GM18507 (cell line): ENCODE measurements around the gene MLYCD.

Experiments
- DNase-seq: peaks from one replicate; pipeline ENCODE4 v3.0.0; 2011; ENCODE audit warnings: low read depth; ENCODE audit not compliant: insufficient read length; ENCODE audit errors: extremely low spot score
- FAIRE-seq: peaks from 2 replicates; lab custom pipeline; 2011; peaks lifted over from hg19 to GRCh38; lab: Jason Lieb, UNC

MLYCD gene

GRCh38 chr16:83898463-83899271, at the start of gene MLYCD:
MLYCD (plus strand) TSS chr16:83899115; CDS start chr16:83899145, 30 bp downstream.
- DNase-seq (peak; percentile 92), FAIRE-seq (peak; percentile 58)

- FAIRE-seq (no peak), DNase-seq (no peak)
Measured at GRCh38 chr16:83849421-83849820, 49.5 kb upstream of the MLYCD start.

GRCh38 chr16:83850947-83851346, 48.0 kb upstream of the MLYCD start:
- DNase-seq (no peak), FAIRE-seq (no peak)

GRCh38 chr16:83851473-83851872, 47.4 kb upstream of the MLYCD start:
- DNase-seq (no peak), FAIRE-seq (no peak)

DNA sequence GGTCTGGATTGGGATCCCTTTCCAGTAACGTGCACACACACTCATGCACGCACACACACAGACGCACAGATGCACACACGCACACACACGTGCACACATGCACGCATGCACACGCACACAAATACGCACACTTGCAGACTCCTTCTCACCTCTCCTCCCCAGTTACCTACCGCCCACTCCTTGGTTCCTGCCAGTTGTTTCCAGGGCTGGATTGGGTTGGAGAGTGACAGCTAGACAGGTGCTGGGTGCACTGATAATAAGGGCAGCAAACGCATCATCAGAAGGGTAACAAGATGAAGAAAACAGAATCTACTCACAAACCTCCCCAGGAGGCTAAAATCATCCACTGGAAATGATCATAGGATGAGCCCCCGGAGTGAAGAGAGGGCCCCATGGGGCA, 46.1 kb upstream of the MLYCD start:
- no peak for DNase-seq
- FAIRE-seq: no peak

GRCh38 chr16:83853834-83854233, 45.1 kb upstream of the MLYCD start:
- no peak for FAIRE-seq

DNA sequence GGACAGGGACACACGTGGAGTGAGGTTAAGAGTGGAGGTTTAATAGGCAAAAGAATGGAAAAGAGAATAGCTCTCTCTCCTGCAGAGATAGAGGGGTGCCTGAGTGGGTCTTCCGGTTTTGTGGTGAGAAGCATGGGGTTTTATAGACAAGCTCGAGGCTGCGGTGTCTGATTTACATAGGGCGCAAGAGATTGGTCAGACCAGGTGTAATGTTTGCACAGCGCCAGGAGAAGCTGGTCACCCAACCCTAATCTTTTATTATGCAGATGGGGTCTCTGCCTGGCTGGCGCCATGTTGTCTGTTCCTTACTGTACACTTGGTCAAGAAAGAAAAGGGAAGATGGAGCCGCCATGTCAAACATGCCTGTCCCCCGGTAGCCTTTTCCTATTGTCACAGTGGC, 44.5 kb upstream of the MLYCD start:
- no peak for DNase-seq
- FAIRE-seq: no peak

More at GRCh38 chr16:83853834-83854233, 45.1 kb upstream of the MLYCD start:
- DNase-seq: no peak

DNA sequence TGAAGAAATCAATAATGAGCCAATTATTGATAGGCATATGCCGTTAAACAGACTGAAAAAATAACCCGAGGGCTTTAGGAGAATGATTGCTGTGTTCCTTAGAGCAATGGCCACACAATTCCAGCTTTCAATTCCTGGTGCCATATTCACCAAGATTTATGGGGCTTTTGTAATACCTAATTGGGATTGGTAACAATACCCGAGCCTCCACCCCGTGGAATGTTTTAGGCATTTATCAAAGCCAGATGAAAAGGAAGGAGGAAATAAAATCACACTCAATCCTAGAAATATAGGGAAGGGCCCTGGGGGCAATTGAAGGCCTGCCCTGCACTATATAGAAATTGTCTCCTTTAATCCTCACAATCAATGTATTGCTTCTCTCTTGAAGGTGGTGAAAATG, 42.1 kb upstream of the MLYCD start:
- no peak for FAIRE-seq
- no peak for DNase-seq

GRCh38 chr16:83859265-83859664, 39.6 kb upstream of the MLYCD start:
- no peak for DNase-seq
- no peak for FAIRE-seq

DNA sequence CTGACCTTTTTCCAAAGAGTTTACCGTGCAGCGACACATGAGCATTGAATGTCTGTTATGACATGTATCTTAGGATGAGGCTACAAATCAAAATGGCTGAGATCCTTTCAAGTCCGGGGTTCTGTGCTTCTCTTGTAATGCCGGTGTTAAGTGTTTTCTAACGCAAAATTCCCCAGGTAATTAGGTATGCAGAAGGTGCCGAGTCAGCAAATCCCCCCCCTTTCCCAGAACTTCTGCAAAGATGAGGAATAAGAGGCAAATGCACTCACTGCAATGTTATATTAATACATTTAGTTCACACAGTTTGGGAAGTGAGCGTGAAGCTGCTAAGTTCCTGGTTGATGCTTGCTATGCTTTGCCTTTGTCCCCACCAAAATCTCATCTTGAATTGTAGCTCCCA, 36.3 kb upstream of the MLYCD start:
- FAIRE-seq (no peak), DNase-seq (no peak)

DNA sequence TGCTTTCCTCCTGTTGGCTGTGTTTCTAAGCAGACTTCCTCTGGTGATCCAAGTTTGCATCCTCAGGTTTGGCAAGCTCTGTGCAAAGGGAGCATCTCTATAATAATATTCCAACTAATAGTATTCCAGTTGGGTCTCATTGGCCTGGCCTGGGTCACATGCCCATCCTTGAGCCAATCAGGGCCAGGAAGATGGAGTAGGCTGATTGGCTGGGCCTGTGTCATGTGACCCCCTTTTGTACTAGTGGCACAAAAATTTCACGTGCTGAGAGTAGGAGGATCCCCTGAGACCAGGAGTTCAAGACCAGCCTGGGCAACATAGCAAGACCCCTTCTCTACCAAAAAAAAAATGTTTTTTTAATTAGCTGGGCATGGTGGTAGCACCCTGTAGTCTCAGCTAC, 35.2 kb upstream of the MLYCD start:
- DNase-seq (no peak), FAIRE-seq (no peak)

GRCh38 chr16:83870830-83871229, 28.1 kb upstream of the MLYCD start:
- FAIRE-seq: no peak

GRCh38 chr16:83878838-83879237, 20.1 kb upstream of the MLYCD start:
- FAIRE-seq (no peak), DNase-seq (no peak)

More at GRCh38 chr16:83870830-83871229, 28.1 kb upstream of the MLYCD start:
- DNase-seq: no peak

DNA sequence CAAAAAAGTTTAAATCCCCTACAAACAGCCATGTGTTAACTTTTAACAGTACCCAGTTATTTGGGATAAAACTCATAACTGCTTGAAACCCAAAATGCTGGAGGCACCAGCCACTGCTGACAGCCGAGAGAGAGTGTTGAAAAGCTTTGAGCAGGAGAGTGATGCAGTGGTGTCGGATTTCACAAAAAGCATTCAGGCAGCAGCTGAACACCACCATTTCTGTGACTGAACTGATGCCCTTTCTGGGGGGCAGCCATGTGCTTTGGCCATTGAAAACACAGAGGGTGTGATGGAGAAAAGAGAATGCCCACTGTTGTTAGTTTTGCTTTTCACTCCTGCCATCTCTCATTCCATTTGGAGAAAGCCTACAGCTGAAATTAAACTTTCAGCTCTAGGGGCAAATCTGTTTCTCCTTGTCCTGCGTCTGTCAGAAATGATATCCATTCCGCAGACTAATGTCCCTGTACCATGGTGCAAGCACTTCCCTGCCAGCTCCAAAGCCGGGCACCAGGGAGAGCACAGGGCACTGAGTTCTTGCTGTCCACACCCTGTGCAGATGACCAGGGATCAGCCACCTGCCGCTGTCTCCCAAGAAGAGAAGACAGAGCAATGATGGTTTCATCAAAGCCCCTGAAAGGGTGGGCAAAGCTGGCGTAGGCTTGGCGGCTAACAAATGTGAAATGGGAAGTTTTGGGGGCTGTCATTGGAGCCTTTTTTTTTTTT, 16.6 kb upstream of the MLYCD start:
- DNase-seq (no peak), FAIRE-seq (no peak)

DNA sequence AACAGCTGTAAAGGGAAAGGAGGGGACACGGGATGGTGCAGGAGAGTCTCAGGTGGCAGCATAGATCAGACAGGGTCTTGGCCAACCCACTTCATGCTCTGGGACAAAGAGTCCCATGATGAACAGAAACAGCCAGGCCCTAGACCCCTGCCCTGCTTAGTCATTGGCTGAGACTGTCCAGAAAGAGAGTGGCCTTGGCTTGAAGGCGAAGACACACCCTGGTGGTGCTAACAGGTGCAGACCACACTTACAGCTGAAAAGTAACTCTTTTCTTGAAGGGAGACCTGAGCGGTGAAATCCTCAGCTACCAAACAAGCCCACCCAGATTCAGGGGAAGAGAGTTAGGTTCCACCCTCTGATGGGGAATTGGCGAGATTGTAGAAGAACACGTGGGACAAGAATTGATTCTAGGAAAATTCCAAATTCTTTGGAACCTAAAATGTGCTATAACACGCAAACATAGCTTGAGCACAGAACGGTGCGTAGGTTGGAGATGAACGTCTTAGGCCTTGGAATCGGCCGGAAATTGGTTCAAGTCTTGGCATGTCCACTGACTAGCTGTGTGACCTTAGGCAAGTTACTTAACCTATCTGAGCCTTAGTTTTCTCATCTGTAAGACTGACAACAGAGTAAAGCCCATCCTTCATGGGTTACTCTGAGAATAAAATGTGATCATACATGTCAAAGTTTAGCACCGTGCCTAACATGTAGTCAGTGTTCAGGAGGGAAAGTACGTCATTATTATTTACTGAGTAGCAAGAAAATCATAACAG, 12.5 kb upstream of the MLYCD start:
- FAIRE-seq (no peak), DNase-seq (no peak)

DNA sequence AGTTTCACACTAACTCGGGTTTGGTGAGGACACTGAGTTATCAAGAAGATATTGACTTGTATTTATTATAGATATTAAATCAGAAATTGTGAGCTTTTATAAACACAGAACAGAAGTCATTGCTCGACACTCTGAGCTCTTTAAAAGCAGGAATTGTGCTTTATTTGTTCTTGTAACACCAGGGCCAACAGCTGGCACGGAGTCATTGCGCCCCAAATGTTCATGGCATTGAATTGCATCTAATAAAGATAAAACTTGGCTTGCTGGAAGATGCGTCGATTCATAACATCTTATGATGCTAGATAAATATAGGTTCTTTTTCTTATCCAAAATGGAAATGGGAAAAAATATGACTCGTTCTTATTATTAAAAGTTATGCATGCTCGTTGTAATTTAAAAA, 11.8 kb upstream of the MLYCD start:
- DNase-seq: no peak
- no peak for FAIRE-seq

GRCh38 chr16:83887564-83887963, 11.4 kb upstream of the MLYCD start:
- FAIRE-seq (no peak), DNase-seq (no peak)

- FAIRE-seq: no peak
Measured at GRCh38 chr16:83888672-83889044, 10.3 kb upstream of the MLYCD start.

DNA sequence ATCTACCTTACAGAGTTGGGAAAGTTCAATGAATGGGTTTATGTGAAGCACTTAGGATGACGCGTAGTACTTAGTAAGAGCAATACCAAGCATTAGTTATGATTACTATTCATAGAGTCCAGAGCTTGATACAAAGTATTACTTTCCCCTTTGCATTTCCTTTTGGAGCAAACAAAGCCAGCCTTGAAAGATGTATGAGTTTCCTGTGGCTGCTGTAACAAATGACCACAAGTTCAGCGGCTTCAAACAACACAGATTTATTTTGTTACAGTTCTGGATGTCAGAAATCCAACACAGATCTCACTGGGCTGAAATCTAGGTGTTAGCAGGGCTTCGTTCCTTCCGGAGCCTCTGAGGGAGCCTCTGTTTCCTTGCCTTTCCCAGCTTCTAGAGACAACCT, 8.6 kb upstream of the MLYCD start:
- FAIRE-seq (no peak), DNase-seq (no peak)

More at GRCh38 chr16:83888672-83889044, 10.3 kb upstream of the MLYCD start:
- DNase-seq: no peak

DNA sequence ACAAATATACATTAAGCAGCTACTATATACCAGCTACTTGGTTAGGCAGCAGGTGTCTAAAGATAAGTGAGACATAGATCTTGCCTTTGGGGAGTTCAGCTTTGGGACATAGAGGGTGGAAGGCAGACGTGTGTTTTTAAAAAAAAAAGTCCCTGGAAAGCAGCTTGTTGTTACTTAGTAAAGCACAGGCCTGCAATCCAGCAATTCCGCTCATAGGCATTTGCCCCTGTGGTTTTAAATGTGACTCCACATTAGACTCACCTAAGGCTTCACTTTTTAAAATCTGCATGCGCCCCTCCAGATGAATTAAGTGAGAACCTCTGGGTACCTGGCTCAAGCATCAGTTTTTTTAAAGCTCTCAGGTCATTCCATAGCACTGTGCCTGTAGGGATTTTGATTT, 7.2 kb upstream of the MLYCD start:
- DNase-seq: no peak
- no peak for FAIRE-seq
